DMS 273 treated with DMSO at 0.1 percent for 48 hours (cell line): ENCODE results near the gene DENND10.
"Not testable (repeated sequence)": the region's sequence is repeated elsewhere in the genome, so short reads cannot be mapped to it uniquely, and the experiment has no call there.

Experiments
- DNase-seq: peaks from one replicate; lab custom pipeline; 2025; lab: John Stamatoyannopoulos, UW

Gene DENND10

GRCh38 chr10:119098576-119098975, 5.3 kb upstream of the DENND10 start:
- DNase-seq, result no peak

GRCh38 chr10:119100434-119101238, 3.3 kb upstream of the DENND10 start:
- DNase-seq, result no peak

GRCh38 chr10:119101366-119102098, 2.4 kb upstream of the DENND10 start:
- no peak for DNase-seq

- DNase-seq, result no peak
Measured at GRCh38 chr10:119103241-119103902, 541 bp upstream of the DENND10 start.

- no peak for DNase-seq
Measured at GRCh38 chr10:119104654-119105015, 722 bp downstream of the DENND10 start.

- DNase-seq, result no peak
Measured at GRCh38 chr10:119105155-119105554, 1.2 kb downstream of the DENND10 start.

- DNase-seq, result not testable (repeated sequence)
Measured at GRCh38 chr10:119105899-119106298, 2.0 kb downstream of the DENND10 start.

GRCh38 chr10:119107106-119107505, 3.2 kb downstream of the DENND10 start:
- not testable (repeated sequence) for DNase-seq

- not testable (repeated sequence) for DNase-seq
Measured at GRCh38 chr10:119107771-119108170, 3.9 kb downstream of the DENND10 start.

- no peak for DNase-seq
Measured at GRCh38 chr10:119112056-119112455, 8.1 kb downstream of the DENND10 start.

- DNase-seq, result no peak
Measured at GRCh38 chr10:119113751-119114732, 10.1 kb downstream of the DENND10 start.

GRCh38 chr10:119115926-119116325, 12.0 kb downstream of the DENND10 start:
- DNase-seq, result no peak

GRCh38 chr10:119116326-119116951, 12.5 kb downstream of the DENND10 start:
- DNase-seq, result no peak

- no peak for DNase-seq
Measured at GRCh38 chr10:119118231-119118630, 14.3 kb downstream of the DENND10 start.

GRCh38 chr10:119119400-119119799, 15.5 kb downstream of the DENND10 start:
- no peak for DNase-seq

- DNase-seq, result no peak
Measured at GRCh38 chr10:119120413-119120867, 16.5 kb downstream of the DENND10 start.

GRCh38 chr10:119120875-119121274, 17.0 kb downstream of the DENND10 start:
- DNase-seq, result no peak

GRCh38 chr10:119125942-119126341, 22.0 kb downstream of the DENND10 start:
- DNase-seq, result no peak

- DNase-seq, result no peak
Measured at GRCh38 chr10:119129721-119130120, 25.8 kb downstream of the DENND10 start.

- no peak for DNase-seq
Measured at GRCh38 chr10:119131512-119132240, 27.8 kb downstream of the DENND10 start.
